Activated CD8-positive, alpha-beta memory T cell treated with anti-CD3 and anti-CD28 coated beads for 1 hour (primary cell): ENCODE measurements around the gene CEP112.

Source experiments
- DNase-seq, 2 donors: peaks; one replicate each; pipeline ENCODE4 v3.0.0-alpha.2; 2020; ENCODE audit warnings: low read depth in 1 of 2; ENCODE audit errors: extremely low read depth in 1 of 2

The CEP112 gene

DNA sequence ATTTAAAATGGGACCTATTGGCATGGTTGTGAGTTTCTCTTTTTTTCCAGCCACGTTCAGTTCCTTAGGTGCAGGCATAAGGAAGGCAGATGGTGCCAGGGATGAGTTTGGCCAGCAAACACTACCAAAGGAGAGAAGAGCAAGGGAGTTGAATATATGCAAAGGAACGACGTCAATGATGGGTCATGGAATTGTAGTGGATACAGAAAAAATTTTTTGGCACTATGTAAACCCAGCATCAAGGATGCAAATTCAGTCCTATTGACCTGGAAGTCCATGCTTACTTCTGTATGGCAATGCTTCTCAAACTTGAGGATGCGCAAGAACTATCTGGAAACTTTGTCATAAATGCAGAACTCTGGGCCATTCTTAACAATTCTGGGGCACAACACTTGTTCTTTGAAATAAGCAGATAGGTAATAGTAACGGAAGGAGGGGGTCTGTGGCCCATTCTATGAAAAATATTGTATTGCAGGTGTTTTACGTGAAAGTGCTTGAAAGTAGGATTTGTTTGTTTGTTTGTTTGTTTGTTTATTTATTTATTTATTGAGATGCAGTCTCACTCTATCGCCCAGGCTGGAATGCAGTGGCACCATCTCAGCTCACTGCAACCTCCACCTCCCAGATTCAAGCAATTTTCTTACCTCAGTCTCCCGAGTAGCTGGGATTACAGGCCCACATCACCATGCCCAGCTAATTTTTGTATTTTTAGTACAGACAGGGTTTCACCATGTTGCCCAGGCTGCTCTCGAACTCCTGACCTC is 19.3 kb upstream of the CEP112 start:
- DNase-seq = no peak

DNA sequence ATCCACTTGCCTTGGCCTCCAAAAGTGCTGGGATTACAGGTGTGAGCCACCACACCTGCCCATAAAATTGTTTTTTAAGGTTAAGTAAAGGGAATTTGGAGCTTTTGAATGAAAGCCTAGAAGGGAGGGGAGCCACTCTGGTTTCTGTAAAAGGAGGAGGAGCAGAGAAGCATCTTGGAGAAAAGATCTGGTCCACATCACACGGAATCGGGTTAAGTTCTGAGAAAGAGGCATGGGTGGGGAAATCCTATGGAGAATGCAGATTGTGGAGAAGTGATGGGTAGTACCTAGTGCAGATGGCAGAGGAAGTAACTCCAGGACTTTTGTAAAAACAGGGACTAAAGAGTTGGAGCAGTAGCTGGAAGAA is 18.3 kb upstream of the CEP112 start:
- no peak for DNase-seq

DNA sequence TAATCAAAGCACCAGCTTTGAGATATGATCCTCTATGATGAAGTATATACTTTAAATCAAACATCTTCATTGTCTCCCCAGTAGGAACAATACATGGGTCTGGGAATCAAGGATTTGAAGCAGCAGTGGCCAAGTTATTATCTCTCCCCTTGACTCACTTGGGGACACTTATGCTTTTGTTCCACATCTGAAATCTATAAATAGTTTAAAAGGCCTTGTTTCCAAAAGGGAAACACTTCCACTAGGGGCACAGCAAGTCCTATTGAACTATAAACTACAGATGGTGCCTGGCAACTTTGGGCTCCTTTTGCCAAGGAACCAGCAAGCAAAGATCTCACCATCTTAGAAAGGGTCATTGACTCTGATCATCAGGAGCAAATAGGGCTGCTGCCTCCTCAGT is 16.0 kb upstream of the CEP112 start:
- DNase-seq = no peak

DNA sequence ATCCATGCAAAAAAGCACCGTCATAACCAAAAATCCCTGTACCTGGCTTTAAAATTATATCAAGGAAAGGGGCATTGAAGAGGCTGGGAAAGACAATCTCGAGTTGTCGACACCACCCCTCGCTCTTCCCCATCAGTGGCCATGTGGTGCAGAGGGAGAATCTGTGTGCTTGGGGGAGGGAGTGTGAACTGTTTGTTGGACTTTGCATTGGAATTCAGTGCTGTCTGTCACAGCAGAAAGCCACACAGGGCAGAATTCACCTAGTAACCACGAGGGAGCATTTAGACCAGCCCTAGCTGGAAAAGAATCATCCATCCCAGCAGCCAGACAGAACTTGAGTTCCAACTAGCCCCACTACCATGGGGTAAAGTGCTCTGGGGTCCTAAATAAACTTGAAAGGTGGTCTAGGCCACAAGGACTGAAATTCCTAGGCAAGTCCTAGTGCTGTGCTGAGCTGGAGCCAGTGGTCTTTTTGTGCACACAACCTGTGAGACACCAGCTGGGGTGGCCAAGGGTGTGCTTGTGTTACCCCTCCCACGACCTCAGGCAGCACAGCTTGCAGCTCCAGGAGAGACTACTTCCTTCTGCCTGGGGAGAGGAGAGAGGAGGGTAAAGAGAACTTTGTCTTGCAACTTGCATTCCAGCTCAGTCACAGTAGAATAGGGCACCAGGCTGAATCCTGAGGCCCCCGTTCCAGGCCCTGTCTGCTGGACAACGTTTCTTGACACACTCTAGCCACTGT is 11.5 kb upstream of the CEP112 start:
- DNase-seq = no peak

DNA sequence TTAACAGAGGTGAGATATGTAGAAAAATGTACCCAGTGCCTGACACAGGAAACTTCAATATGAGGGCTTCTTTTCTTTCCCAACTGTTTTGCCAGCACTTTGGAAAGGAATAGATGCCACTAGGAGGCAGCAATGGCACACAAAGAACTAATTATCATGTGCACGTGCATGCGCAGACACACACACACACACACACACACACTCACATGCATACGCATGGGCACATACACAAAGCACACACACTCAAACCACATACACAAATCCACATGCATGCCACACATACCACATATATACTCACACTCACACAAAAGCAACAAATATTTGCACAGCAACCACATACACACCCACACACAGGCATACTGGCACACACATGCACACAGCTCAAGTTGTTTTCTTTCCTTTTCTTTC is 8.8 kb upstream of the CEP112 start:
- DNase-seq = no peak

DNA sequence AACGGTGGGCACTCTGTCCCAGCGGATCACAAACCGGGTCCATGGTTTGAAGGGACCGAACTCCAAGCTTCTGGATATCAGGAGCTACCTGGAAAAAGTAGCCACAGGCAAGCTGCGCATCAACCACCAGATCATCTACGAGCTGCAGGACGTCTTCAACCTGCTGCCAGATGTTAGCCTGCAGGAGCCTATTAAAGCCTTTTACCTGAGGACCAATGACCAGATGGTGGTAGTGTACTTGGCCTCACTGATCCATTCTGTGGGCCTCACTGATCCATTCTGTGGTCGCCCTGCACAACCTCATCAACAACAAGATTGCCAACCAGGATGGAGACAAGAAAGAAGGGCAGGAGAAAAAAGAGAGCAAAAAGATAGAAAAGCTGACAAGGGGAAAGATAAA is 6.3 kb upstream of the CEP112 start:
- DNase-seq = no peak

DNA sequence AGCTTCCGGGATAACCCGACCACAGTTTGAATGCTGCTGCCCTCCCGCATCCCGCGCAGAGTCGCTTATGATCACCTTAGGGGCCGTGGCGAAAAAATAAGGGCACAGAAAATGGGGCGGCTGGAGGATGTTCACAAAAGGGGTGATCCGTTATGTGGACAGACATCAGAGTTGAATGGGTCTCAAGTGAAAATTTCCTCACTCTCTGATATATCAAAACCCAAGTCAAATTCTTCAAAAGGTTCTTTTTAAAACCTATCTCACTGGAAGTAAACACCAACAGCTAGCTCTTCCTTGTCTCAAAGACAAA is 400 bp upstream of the CEP112 start:
- DNase-seq = no peak

DNA sequence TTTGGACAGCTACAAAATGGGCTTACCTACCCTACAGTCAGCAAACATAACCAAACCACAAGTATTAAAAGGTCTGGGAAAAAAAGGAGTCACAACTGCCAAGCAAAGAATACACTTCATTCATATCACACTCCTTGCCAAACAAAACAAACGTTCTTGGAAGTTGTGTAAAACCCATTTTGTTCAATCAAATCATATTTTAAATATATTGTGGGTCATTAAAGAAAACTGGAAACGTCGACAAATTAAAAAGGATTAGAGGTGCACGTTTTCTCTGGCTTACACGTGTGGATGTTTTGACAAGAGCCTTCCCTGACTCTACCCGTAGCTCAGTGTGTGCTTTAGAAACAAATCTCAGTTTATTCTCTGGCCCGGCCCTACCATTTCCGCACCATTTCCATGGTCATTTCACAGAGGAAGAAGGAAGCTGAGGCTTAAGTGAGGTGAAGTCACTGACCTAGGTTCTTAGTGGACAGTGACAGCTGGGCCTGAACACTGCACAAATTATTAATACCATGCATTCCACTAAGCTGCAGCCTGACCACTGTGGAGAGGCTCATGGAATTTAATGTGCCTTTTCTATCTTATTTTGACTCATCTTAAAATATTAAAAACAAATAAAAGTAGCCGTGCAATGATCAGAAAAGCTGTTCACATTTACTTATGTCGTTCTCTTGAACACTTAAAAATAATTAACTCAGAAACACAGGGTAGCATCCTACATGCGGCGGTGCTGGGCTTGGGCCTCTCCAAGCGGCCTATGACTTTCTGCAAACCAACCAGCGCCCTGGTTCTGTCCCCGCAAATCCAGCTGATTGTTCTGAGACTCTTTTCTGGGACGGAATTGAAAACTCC is 968 bp downstream of the CEP112 start:
- DNase-seq = no peak

DNA sequence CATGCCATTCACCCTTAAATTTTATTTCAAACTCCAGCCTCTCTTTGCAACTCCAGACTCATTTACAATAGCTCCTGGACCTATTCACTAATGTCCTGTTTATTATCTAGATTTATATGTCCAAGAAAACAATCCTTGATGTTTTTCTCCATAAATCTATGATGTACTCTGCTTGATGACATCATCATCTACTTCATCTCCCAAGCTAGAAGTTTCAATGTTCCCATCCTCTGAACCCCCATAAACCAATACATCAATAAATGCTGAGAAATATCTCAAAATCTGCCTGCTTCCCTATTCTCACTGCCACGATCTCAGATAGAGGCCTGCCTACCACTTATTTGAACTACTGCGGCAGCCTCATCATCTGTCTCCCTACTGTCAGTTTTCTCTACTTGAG is 4.2 kb downstream of the CEP112 start:
- DNase-seq = no peak

DNA sequence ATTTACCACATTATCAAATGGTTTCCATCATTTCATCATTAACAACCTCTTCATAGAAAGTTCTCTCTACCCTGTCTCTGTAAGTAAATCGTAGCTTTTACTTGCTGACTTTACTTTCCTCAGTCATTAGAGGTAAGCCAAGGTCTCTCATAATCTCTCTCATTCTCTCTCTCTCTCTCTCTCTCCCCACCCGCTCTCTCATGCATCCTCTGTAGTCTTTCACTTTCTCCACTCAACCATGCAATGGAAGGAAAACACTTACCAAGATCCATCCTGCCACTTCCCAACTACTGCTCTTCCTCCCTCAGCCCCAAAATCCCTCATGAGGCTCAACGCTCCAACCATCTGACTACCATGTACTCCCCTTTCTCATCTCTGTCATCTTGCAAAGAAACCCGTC is 6.1 kb downstream of the CEP112 start:
- no peak for DNase-seq

DNA sequence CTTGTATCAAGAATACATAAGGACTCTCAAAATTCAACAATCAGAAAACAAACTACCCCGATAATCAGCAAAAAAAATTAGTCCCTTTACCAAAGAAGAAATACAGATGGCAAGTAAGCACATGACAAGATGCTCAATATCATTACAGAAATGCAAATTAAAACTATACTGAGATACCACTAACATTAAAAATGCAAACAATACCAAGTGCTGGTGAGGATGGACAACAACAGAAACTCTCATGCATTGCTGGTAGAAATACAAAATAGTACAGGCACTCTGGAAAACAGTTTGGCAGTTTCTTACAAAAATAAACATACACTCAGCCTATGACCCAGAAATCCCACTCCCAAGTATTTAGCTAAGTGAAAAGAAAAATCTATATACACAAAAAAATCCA is 7.5 kb downstream of the CEP112 start:
- no peak for DNase-seq

DNA sequence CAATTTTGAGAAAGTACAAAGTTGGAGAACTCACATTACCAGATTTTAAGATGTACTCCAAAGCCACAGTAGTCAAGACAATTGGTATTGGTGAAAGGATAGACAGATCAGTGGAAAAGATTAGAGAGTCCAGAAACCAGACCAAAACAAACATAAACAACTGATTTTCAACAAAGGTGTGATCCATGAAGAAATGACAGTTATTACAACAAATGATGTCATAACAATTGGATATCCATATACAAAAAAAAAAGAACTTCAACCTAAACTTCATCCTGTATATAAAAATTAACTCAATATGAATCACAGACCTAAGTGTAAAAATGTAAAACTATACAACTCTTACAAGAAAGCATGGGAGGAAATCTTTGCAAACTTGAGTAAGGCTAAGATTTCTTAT is 8.4 kb downstream of the CEP112 start:
- no peak for DNase-seq

DNA sequence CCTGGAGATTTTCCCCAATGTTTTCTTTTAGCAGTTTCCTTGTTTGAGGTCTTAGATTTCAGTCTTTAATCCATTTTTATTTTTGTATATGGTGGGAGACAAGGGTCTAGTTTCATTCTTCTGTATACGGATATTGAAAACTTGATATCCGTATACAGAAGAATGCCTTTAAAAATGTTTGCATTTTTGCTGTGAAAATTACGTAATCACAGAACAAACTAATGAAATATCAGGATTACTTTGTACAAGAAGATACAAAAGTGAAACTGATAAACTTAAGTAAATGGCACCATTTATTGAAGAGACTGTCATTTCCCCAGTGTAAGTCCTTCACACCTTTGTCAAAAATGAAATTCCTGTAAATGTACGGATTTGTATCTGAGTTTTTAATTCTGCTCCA is 13.3 kb downstream of the CEP112 start:
- DNase-seq = no peak

DNA sequence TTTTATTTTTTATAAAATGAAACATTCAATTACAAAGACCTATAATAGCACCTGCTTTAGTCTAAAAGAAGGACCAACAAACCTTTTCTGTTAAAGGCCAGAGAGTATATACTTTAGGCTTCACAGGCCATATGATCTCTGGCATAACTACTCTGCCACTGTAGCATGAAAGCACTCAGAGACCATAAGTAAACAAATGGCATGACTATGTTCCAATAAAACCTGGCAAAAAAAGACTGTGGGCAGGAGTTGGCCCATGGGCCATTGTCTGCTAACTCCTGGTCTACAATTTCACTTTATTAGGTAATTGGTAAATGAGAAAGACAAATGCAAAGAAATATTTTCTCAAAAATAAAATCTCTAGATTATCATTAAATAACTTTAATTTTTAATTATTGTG is 14.9 kb downstream of the CEP112 start:
- no peak for DNase-seq

DNA sequence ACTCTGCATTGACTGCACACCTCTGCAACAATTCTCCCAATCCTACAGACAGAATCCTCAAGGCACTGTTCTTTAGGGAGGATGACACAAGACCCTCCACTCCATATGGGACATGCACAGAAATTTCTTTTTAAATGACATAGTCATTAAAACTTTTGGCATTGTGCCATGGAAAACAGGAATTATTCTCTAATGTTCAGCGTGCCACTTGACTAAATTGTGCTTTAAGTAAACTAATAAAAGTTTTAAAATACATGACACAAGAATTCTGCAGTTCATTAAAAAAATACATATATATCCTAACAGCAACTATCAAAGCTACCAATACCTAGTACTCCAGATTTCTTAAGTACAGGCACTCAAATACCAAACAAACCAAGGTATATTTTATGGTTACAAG is 16.0 kb downstream of the CEP112 start:
- no peak for DNase-seq

DNA sequence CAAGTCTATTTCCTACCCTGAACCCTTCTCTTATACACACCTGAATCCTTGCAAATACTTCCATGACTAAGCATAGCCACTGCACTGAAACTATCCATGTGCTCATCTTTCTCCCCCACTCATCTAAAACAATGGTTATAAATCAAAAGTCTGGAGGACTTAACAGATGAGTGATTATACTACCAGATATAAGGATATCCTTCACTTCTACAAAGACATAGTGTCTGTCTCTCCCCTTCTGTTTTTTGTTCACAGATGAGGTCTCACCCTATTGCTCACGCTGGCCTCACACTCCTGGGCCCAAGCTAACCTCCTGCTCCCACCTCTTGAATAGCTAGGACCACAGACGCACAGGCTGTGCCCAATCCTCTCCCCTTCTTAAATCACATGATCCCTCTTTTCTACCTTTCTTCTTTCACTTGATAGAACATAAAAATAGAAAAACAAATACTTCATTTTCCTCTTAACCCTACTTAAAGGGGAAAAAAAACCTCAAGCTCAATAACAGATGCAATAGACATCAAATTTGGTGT is 19.2 kb downstream of the CEP112 start:
- DNase-seq = no peak

DNA sequence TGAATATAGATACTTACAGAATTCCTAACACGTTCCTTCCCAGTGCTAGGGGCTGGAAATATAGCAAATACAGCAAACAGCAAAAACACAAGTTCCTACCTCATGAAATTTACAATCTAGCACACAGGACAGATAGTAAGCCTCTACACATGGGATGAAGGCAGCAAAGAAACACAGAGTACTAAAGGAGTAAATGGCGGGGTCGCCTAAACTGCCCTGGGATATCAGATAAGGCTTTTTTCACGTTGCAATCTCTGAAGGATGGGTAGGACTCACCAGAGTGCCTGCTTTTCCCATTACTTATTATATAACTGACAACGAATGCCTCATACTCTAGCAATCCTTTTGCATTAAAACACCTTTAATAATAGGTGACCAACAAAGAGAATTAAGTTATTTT is 19.8 kb downstream of the CEP112 start:
- no peak for DNase-seq

DNA sequence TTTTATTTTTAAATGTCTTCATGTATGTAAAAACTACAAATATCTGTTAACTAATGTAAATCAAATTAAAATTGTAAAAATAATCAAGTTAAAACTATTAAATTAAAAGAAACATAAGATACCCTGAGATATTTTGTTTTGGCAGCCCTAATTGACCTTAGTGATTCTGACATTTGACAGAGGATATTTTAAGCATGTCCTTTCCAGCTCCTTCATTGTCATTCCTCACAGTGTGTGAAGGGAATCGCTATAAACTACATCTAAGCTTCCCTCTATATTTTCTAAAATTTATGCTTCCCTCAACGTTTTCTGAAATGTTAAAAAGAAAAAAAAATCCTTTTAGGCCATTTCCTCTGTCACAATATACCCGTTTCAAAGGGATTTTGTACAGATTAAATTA is 20.2 kb downstream of the CEP112 start:
- no peak for DNase-seq

DNA sequence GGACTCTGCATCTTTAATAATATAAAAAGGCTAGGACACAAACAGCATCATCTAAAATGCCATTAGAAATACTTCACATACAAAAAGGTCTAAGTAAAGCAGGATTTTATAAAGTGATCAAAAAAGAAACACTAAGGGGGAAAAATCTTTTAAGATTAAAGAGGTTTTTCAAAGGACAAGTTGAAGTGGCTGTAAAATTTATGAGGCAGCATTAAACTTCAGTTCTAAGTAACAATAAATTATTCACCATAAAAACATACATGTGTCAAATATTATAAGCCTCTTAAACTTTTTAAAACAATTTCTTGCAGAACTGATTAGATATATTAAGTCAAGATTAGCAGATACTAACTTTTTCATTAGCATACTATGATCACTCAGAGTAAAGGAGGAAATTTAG is 20.8 kb downstream of the CEP112 start:
- DNase-seq = no peak

DNA sequence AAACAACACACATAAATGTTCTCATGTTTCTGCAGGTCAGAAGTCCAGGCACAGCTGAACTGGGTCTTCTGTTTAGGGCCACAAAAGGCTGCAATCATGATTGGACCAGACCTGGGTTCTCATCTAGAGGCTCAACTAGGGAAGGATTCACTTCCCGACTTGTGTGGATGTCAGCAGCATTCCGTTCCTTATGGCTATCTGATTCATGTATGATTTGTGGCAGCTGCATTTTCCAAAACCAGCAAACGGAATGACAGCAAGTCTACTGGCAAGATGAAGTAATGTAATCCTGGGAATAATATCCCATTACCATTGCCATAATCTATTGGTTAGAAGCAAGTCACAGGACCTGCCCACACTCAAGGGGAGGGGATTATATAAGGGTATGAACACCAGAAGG is 22.1 kb downstream of the CEP112 start:
- no peak for DNase-seq

DNA sequence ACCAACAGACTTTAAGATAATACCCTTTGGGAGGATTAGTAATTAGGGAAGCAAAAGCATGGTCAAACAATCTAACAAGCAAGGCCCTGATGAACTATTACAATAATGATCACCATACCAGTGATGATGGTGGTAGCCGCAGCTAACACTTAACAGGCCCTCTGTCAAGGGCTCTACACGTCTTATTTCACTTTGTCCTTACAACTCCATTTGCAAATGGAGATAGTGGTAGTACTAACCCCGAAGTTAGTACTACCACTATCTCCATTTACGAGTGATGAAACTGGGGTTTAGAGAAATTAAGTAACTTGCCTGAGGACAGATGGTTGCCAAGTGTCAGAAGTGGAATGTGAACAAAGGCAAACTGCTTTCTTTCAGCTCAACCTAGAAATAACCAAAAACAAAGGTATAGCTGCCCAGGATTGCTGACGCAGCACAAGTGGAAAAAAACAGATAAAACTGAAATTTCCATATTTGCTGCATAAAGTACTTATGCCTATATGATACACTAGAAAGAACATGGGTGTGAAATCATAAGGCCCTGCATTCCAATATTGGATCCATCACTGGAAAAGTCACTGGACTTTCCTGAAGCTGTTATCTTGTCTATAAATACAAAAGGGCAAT is 24.6 kb downstream of the CEP112 start:
- no peak for DNase-seq
